DND-41 (cell line): ENCODE measurements around the gene SDK2.

Experiments
- ATAC-seq: fragments of 200-7000 bp; cut with Tn5 transposase; 3 replicates; pipeline ENCODE4 v1.9.1; 2021; ENCODE audit warnings: low read depth; ENCODE audit not compliant: insufficient read depth
- DNase-seq: peaks from one replicate; pipeline ENCODE4 v3.0.0-alpha.2; 2020
- H2AFZ ChIP-seq: 2 replicates; pipeline ENCODE4 v1.6.0; 2012; ENCODE audit warnings: low read depth, low read length
- H3K27ac ChIP-seq: 2 replicates; pipeline ENCODE4 v1.5.1; 2012; ENCODE audit warnings: low read length, inconsistent platforms
- H3K27me3 ChIP-seq: fragments of 200-600 bp; sonication (generic); 2 replicates; pipeline ENCODE4 v1.6.0; 2012; ENCODE audit warnings: low read length, mild to moderate bottlenecking, inconsistent platforms; ENCODE audit not compliant: insufficient read depth, poor library complexity
- H3K36me3 ChIP-seq: 2 replicates; pipeline ENCODE4 v1.5.1; 2012; ENCODE audit warnings: low read length, inconsistent platforms; ENCODE audit not compliant: insufficient read depth
- H3K4me1 ChIP-seq: 2 replicates; pipeline ENCODE4 v1.5.1; 2012; ENCODE audit warnings: mild to moderate bottlenecking, low read length; ENCODE audit not compliant: insufficient read depth
- H3K4me2 ChIP-seq: 2 replicates; pipeline ENCODE4 v1.6.0; 2012; ENCODE audit warnings: mild to moderate bottlenecking, moderate library complexity, low read length, inconsistent platforms; ENCODE audit not compliant: insufficient read depth
- H3K4me3 ChIP-seq, 2 experiments: fragments of 200-600 bp in 1 of 2; shearing (Covaris generic) in 1 of 2; 2 replicates each; pipeline ENCODE4 v1.5.1; 2012 to 2016; ENCODE audit warnings: inconsistent platforms in 2 of 2, low read length in 2 of 2, mild to moderate bottlenecking in 2 of 2, low read depth in 1 of 2, moderate library complexity in 1 of 2
- H3K79me2 ChIP-seq: 2 replicates; pipeline ENCODE4 v1.6.0; 2012; ENCODE audit warnings: low read length, inconsistent platforms; ENCODE audit not compliant: insufficient read depth
- H3K9ac ChIP-seq: 2 replicates; pipeline ENCODE4 v1.6.0; 2012; ENCODE audit warnings: low read depth, mild to moderate bottlenecking, inconsistent platforms, low read length, moderate library complexity
- H3K9me3 ChIP-seq: 2 replicates; pipeline ENCODE4 v1.5.1; 2012; ENCODE audit warnings: low read length, moderate library complexity, mild to moderate bottlenecking, inconsistent platforms; ENCODE audit not compliant: insufficient read depth, severe bottlenecking
- H4K20me1 ChIP-seq: 2 replicates; pipeline ENCODE4 v1.6.0; 2012; ENCODE audit warnings: low read length; ENCODE audit not compliant: insufficient read depth
- CTCF ChIP-seq: IDR thresholded peaks from 2 replicates; pipeline ENCODE4 v1.5.1; 2012; ENCODE audit warnings: borderline replicate concordance, low read length, moderate library complexity, mild to moderate bottlenecking; ENCODE audit not compliant: poor library complexity, severe bottlenecking; ENCODE audit errors: extremely low read depth
- EZH2 ChIP-seq: IDR thresholded peaks from 3 replicates; pipeline ENCODE4 v1.6.1; 2012; ENCODE audit warnings: borderline replicate concordance, low read depth, mild to moderate bottlenecking, moderate library complexity, low read length, inconsistent platforms; ENCODE audit not compliant: severe bottlenecking

The SDK2 gene

GRCh38 chr17:73359987-73360410 is 284.2 kb downstream of the SDK2 start:
- ATAC-seq: no peak
- no peak overlapping the region for H2AFZ ChIP-seq
- H3K4me3 ChIP-seq: no peak overlapping the region
- no peak overlapping the region for H3K4me2 ChIP-seq
- no peaks in the 10 kb centered on the region for H3K4me1 ChIP-seq
- no peaks in the 10 kb centered on the region for H3K27me3 ChIP-seq
- no peak overlapping the region for H3K27ac ChIP-seq
- no peak for DNase-seq
- no peaks in the 10 kb centered on the region for H3K79me2 ChIP-seq
- no peaks in the 10 kb centered on the region for H3K9me3 ChIP-seq
- TF ChIP-seq CTCF (no peak), EZH2 (no peak)
- peaks cover 4% of the 10 kb centered on the region; the same call in 1 of the 2 replicates for H4K20me1 ChIP-seq
- H3K36me3 ChIP-seq: no peaks in the 10 kb centered on the region
- no peak overlapping the region for H3K9ac ChIP-seq

DNA sequence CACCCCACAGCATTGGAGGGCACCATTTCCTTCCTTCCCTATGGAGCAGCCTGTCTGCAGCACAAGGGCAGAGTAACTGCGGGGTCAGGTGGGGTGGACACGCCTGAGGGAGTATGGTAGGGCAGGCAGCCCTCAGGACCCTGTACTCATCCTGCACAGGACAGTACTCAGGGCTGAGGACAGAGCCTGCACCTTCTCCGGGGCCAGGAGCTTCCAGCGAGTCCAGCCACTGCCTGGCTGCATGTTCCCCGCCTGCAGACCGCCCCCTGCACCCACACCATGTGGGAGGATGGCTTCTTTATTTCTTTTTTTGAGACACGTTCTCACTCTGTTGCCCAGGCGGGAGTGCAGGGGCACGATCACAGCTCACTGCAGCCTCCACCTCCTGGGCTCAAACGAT is 284.9 kb downstream of the SDK2 start:
- TF ChIP-seq CTCF (no peak), EZH2 (no peak)
- Histone ChIP-seq H3K9ac (no peak overlapping the region), H3K27ac (no peak overlapping the region), H3K4me1 (no peaks in the 10 kb centered on the region), H3K9me3 (no peaks in the 10 kb centered on the region), H3K27me3 (no peaks in the 10 kb centered on the region), H2AFZ (no peak overlapping the region), H3K4me2 (no peak overlapping the region), H3K79me2 (no peaks in the 10 kb centered on the region), H3K36me3 (no peaks in the 10 kb centered on the region), H4K20me1 (peaks cover 4% of the 10 kb centered on the region; the same call in 1 of the 2 replicates), H3K4me3 (no peak overlapping the region)
- ATAC-seq (no peak), DNase-seq (no peak)

GRCh38 chr17:73358668-73359067 is 285.6 kb downstream of the SDK2 start:
- no peaks in the 10 kb centered on the region for H3K9me3 ChIP-seq
- no peak overlapping the region for H3K4me2 ChIP-seq
- H3K27ac ChIP-seq: no peak overlapping the region
- no peak for TF ChIP-seq EZH2
- no peak for TF ChIP-seq CTCF
- H2AFZ ChIP-seq: no peak overlapping the region
- H3K36me3 ChIP-seq: no peaks in the 10 kb centered on the region
- no peak for ATAC-seq
- no peaks in the 10 kb centered on the region for H4K20me1 ChIP-seq
- H3K79me2 ChIP-seq: no peaks in the 10 kb centered on the region
- no peak overlapping the region for H3K4me3 ChIP-seq
- no peak overlapping the region for H3K9ac ChIP-seq
- no peaks in the 10 kb centered on the region for H3K4me1 ChIP-seq
- H3K27me3 ChIP-seq: no peaks in the 10 kb centered on the region
- DNase-seq: no peak

DNA sequence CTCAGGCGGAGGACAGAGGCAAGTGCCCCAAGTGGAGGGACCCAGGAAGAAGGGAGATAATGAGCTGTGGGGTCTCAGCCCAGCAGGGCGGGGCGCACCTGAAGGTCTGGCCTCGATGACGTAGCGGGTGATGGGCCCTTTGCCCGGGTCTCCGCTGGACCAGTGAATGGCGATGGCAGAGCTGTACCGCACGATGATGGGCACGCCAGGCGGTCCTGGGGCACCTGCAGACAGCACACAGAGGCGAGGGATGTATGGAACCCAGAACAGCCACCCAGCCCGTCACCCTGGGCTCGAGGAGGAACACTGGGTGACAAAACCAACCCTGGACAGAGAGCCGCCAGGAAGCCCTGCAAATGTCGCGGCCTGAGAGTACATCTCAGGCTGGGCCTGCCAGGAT is 286.3 kb downstream of the SDK2 start:
- no peak for ATAC-seq
- H2AFZ ChIP-seq: no peak overlapping the region
- H4K20me1 ChIP-seq: no peaks in the 10 kb centered on the region
- no peaks in the 10 kb centered on the region for H3K4me1 ChIP-seq
- no peak overlapping the region for H3K27ac ChIP-seq
- no peaks in the 10 kb centered on the region for H3K9me3 ChIP-seq
- DNase-seq: no peak
- no peak for TF ChIP-seq EZH2
- TF ChIP-seq CTCF: no peak
- H3K4me2 ChIP-seq: no peak overlapping the region
- no peaks in the 10 kb centered on the region for H3K79me2 ChIP-seq
- no peak overlapping the region for H3K4me3 ChIP-seq
- no peaks in the 10 kb centered on the region for H3K36me3 ChIP-seq
- no peak overlapping the region for H3K9ac ChIP-seq
- no peaks in the 10 kb centered on the region for H3K27me3 ChIP-seq
